GM12878 (cell line): Measurements from ENCODE around the gene LRP5. TPM values are rescaled to one million over a fixed set of nuclear protein-coding genes. Genes with fewer than 3 reads are reported as not detected.

ENCODE experiments used
- ATAC-seq: fragments of 200-7000 bp; cut with Tn5 transposase; 3 replicates; pipeline ENCODE4 v1.9.1; 2020; ENCODE audit warnings: mild to moderate bottlenecking, moderate library complexity
- BruUV-seq: library from RNA; stranded (reverse); fragments of 400-500 nt; replicated peaks from 2 replicates; lab custom pipeline; 2021; lab: Mats Ljungman, UMichigan
- CTCF ChIA-PET: fragments of 300-600 bp; sonication (Branson Sonifier 250); formaldehyde crosslinking; extraction: SDS; loops from one replicate; lab custom pipeline; 2021; ENCODE audit warnings: inconsistent platforms; lab: Yijun Ruan, JAX
- POLR2A ChIA-PET: fragments of 350-600 bp; formaldehyde crosslinking; extraction: SDS; loops from one replicate; lab custom pipeline; 2021; ENCODE audit warnings: inconsistent platforms; lab: Charles Lee
- RAD21 ChIA-PET: fragments of 300-600 bp; sonication (Branson Sonifier 250); formaldehyde crosslinking; loops from one replicate; lab custom pipeline; 2023; ENCODE audit warnings: antibody characterized with exemption; ENCODE audit not compliant: unreplicated experiment; lab: Charles Lee
- SMC1A ChIA-PET: fragments of 300-600 bp; sonication (Branson Sonifier 250); formaldehyde crosslinking; loops from one replicate; lab custom pipeline; 2023; ENCODE audit not compliant: unreplicated experiment, uncharacterized antibody; lab: Charles Lee
- DNase-seq: peaks from one replicate; pipeline ENCODE4 v3.0.0-alpha.2; 2011; ENCODE audit warnings: low read depth, low spot score
- FAIRE-seq: peaks from 3 replicates; lab custom pipeline; 2011; peaks lifted over from hg19 to GRCh38; lab: Jason Lieb, UNC
- H2AFZ ChIP-seq: 2 replicates; pipeline ENCODE4 v1.6.0; 2011; ENCODE audit warnings: low read depth, low read length, control low read depth; ENCODE audit not compliant: control insufficient read depth
- H3K27ac ChIP-seq: 2 replicates; pipeline ENCODE4 v1.5.1; 2011; ENCODE audit warnings: control low read depth; ENCODE audit not compliant: control insufficient read depth, insufficient read depth
- H3K27me3 ChIP-seq, 2 experiments: replicated peaks in 1 of 2; 2 replicates each; pipeline versions ENCODE4 v1.6.0 to v1.6.1; 2011; ENCODE audit warnings: low read length in 1 of 2; ENCODE audit not compliant: control insufficient read depth in 2 of 2, insufficient read depth in 2 of 2
- H3K36me3 ChIP-seq, 2 experiments: 2 replicates each; pipeline ENCODE4 v1.5.1; 2011; ENCODE audit warnings: low read length in 1 of 2; ENCODE audit not compliant: control insufficient read depth in 2 of 2, insufficient read depth in 2 of 2
- H3K4me1 ChIP-seq: 2 replicates; pipeline ENCODE4 v1.6.1; 2011; ENCODE audit warnings: mild to moderate bottlenecking, low read length, moderate library complexity, mixed read lengths; ENCODE audit not compliant: control insufficient read depth, insufficient read depth
- H3K4me2 ChIP-seq: 2 replicates; pipeline ENCODE4 v1.6.0; 2011; ENCODE audit warnings: control low read depth; ENCODE audit not compliant: control insufficient read depth, insufficient read depth
- H3K4me3 ChIP-seq: fragments of 200-600 bp; sonication (generic); 2 replicates; pipeline ENCODE4 v1.5.1; 2016
- H3K79me2 ChIP-seq: 2 replicates; pipeline ENCODE4 v1.6.0; 2011; ENCODE audit warnings: low read length; ENCODE audit not compliant: control insufficient read depth, insufficient read depth
- H3K9ac ChIP-seq: 2 replicates; pipeline ENCODE4 v1.8.0; 2011; ENCODE audit warnings: low read length, control low read depth, mixed read lengths; ENCODE audit not compliant: control insufficient read depth, insufficient read depth
- H3K9me3 ChIP-seq: replicated peaks from 3 replicates; pipeline ENCODE4 v1.5.1; 2011; ENCODE audit warnings: mild to moderate bottlenecking, low read length; ENCODE audit not compliant: control insufficient read depth, insufficient read depth
- H4K20me1 ChIP-seq: 2 replicates; pipeline ENCODE4 v1.6.0; 2011; ENCODE audit not compliant: control insufficient read depth, insufficient read depth
- ATF7 ChIP-seq: fragments of 450-650 bp; IDR thresholded peaks from 2 replicates; pipeline ENCODE4 v1.6.1; 2016; ENCODE audit warnings: low read depth, mild to moderate bottlenecking
- ETV6 ChIP-seq, 2 experiments: fragments of 450-650 bp in 1 of 2; IDR thresholded peaks in 1 of 2; conservative IDR thresholded peaks in 1 of 2; 2 replicates each; pipeline ENCODE4 v1.6.1; 2014; ENCODE audit warnings: antibody characterized with exemption in 1 of 2, borderline replicate concordance in 1 of 2, low read depth in 1 of 2, mild to moderate bottlenecking in 1 of 2, moderate library complexity in 1 of 2
- MEF2B ChIP-seq: fragments of 450-650 bp; IDR thresholded peaks from 2 replicates; pipeline ENCODE4 v1.6.1; 2018; ENCODE audit warnings: mild to moderate bottlenecking, moderate library complexity; ENCODE audit not compliant: partially characterized antibody, poor library complexity, severe bottlenecking
- NKRF ChIP-seq: fragments of 450-650 bp; conservative IDR thresholded peaks from 2 replicates; pipeline ENCODE4 v1.6.1; 2017; ENCODE audit warnings: mild to moderate bottlenecking, moderate library complexity
- PBX3 ChIP-seq: IDR thresholded peaks from 2 replicates; pipeline ENCODE4 v1.6.1; 2011; ENCODE audit warnings: mild to moderate bottlenecking, low read depth, low read length, moderate library complexity; ENCODE audit not compliant: insufficient replicate concordance
- TCF12 ChIP-seq: IDR thresholded peaks from 2 replicates; pipeline ENCODE4 v1.6.1; 2011; ENCODE audit warnings: low read depth, mild to moderate bottlenecking, low read length
- ZBTB4 ChIP-seq: fragments of 450-650 bp; formaldehyde crosslinking; IDR thresholded peaks from 2 replicates; pipeline ENCODE4 v1.4.0; 2022; ENCODE audit warnings: mild to moderate bottlenecking, moderate library complexity
- ZNF687 ChIP-seq: fragments of 450-650 bp; IDR thresholded peaks from 2 replicates; pipeline ENCODE4 v1.6.1; 2017; ENCODE audit warnings: mild to moderate bottlenecking, moderate library complexity
- WGBS: methylation state at CpG from one replicate; pipeline ENCODE4 v1.1.6; 2016; ENCODE audit warnings: low lambda C conversion rate; ENCODE audit not compliant: insufficient replicate concordance, insufficient coverage; ENCODE audit errors: missing lambda C conversion rate; 5-methylcytosine and 5-hydroxymethylcytosine counted together
- in situ Hi-C: fragments of 300-500 bp; cut with MboI; formaldehyde crosslinking; loops from 9 replicates; pipeline ENCODE4 v1.14.3; 2018; ENCODE audit warnings: mixed read lengths
- intact Hi-C: fragments of 100-400 bp; cut with micrococcal nuclease; formaldehyde crosslinking; loops from one replicate; pipeline ENCODE4 v1.14.2; 2022; ENCODE audit not compliant: unreplicated experiment
- polyA plus RNA-seq, 11 experiments: library from polyadenylated mRNA; depleted of rRNA in 4 of 11; unstranded in 6 of 11; stranded (reverse) in 5 of 11; fragments of >200 nt; fragmentation: Nextera tagmentation in 4 of 11; fragmentation: Illumina TruSeq in 1 of 11; extraction: Ambion mirVana in 4 of 11; extraction: Trizol in 1 of 11; gene quantifications; 1 replicate in 1 of 11; 2 replicates in 10 of 11; pipeline versions ENCODE4 v1.2.1 to v1.2.3, GENCODE V29; 2011 to 2016; ENCODE audit warnings: inconsistent platforms in 2 of 11, missing spikeins in 2 of 11, low read depth in 1 of 11
- total RNA-seq, 4 experiments: library from RNA; depleted of rRNA in 3 of 4; stranded (reverse); fragments of >200 nt in 3 of 4; fragmentation: Illumina TruSeq in 1 of 4; extraction: Trizol in 1 of 4; gene quantifications; 2 replicates each; pipeline versions ENCODE4 v1.2.1 to v1.2.3, GENCODE V29; 2013 to 2021

Gene LRP5
- total and polyA plus RNA-seq, 10 of the 15 experiments (the other 5 are each of a cell fraction or from before 2014, with no cell fraction given) = 0.37 to 34.0 (median 6.6) TPM

GRCh38 chr11:68371171-68372041 is 59.0 kb downstream of the LRP5 start (continued):
- no peak for TF ChIP-seq PBX3
- TF ChIP-seq, all 136 proteins: peak for 20

- H3K4me1 ChIP-seq = peaks cover 33% of the 10 kb centered on the region
- no peak overlapping the region for H3K9ac ChIP-seq
- peaks cover 0 to 3% of the 10 kb centered on the region in 2 experiments; a peak in 3 of 4 replicates for H3K36me3 ChIP-seq
- H4K20me1 ChIP-seq = no peaks in the 10 kb centered on the region
- peaks cover 2% of the 10 kb centered on the region for H3K79me2 ChIP-seq
- DNase-seq (no peak), ATAC-seq (no peak), FAIRE-seq (peak; percentile 80)
- H3K4me3 ChIP-seq = no peak overlapping the region
- no peaks in the 10 kb centered on the region for H3K9me3 ChIP-seq
- RAD21 ChIA-PET = interaction anchor here (1.3 to 1.7 kb wide), 4 partner anchors 58 to 114 kb away, joined by 3 to 6 read pairs (median 4); no protein-coding TSS in a partner anchor
- CTCF ChIA-PET = interaction anchor here (5.2 kb wide), 1 partner anchor 75 kb away, joined by 29 read pairs; no protein-coding TSS in a partner anchor
- intact Hi-C loops = no loop called here
- 79% methylated on average over 21 of the region's 21 CpGs for WGBS
- SMC1A ChIA-PET = interaction anchor here (1.3 to 1.8 kb wide), 3 partner anchors 13 to 73 kb away, joined by 3 to 5 read pairs (median 4); no protein-coding TSS in a partner anchor
- no peaks in the 10 kb centered on the region for H3K27me3 ChIP-seq
- BruUV-seq = no TSS peak
- no peak overlapping the region for H3K4me2 ChIP-seq
- POLR2A ChIA-PET = interaction anchor here (0.6 to 1.7 kb wide), 3 partner anchors 8 to 53 kb away, joined by 3 to 5 read pairs (median 4); no protein-coding TSS in a partner anchor
- H3K27ac ChIP-seq = no peak overlapping the region
- in situ Hi-C loops = no loop called here
- no peak overlapping the region for H2AFZ ChIP-seq
- TF ChIP-seq ATF7 = no peak
- no peak for TF ChIP-seq ZBTB4
- TF ChIP-seq ZNF687 = no peak
- TF ChIP-seq TCF12 = no peak
- no peak for TF ChIP-seq ETV6 (conservative IDR thresholded peaks at IDR 0.05 in 1 of 2, IDR thresholded peaks at IDR 0.05 in 1 of 2; ENCODE audit: borderline replicate concordance in 1 of 2, low read depth in 1 of 2)
- no peak for TF ChIP-seq NKRF
- no peak for TF ChIP-seq MEF2B
Observed at GRCh38 chr11:68372114-68372513, 59.7 kb downstream of the LRP5 start.
